HepG2 (cell line): ENCODE measurements around the gene CASP5. TPM values are rescaled to one million over a fixed set of nuclear protein-coding genes. Genes with fewer than 3 reads are reported as not detected.

Experiments
- ATF1 ChIP-seq: IDR thresholded peaks from 2 replicates; pipeline ENCODE4 v1.6.1; 2016; ENCODE audit warnings: mild to moderate bottlenecking, control low read depth
- CCDC6 ChIP-seq: sonication (generic); formaldehyde crosslinking; IDR thresholded peaks from 2 replicates; pipeline ENCODE4 v1.8.1; 2022; ENCODE audit warnings: mild to moderate bottlenecking, missing genetic modification reagents, moderate library complexity
- CEBPB ChIP-seq: IDR thresholded peaks from 2 replicates; pipeline ENCODE4 v1.6.1; 2011; ENCODE audit warnings: low read depth, low read length, improper control_type of control experiment, borderline replicate concordance
- DDIT3 ChIP-seq: sonication (generic); formaldehyde crosslinking; IDR thresholded peaks from 2 replicates; pipeline ENCODE4 v1.4.0; 2020; ENCODE audit warnings: mild to moderate bottlenecking, missing genetic modification reagents
- DNMT3B ChIP-seq: conservative IDR thresholded peaks from 2 replicates; pipeline ENCODE4 v1.6.1; 2016; ENCODE audit warnings: missing biosample characterization, control low read depth
- HHEX ChIP-seq: IDR thresholded peaks from 2 replicates; pipeline ENCODE4 v1.6.1; 2016; ENCODE audit warnings: control low read depth
- MAFF ChIP-seq: IDR thresholded peaks from 2 replicates; pipeline ENCODE4 v1.6.1; 2011; ENCODE audit warnings: low read depth, low read length, improper control_type of control experiment
- MXI1 ChIP-seq: IDR thresholded peaks from 3 replicates; pipeline ENCODE4 v1.6.1; 2012; ENCODE audit warnings: low read depth, low read length, inconsistent platforms, borderline replicate concordance
- NPAS2 ChIP-seq: sonication (generic); formaldehyde crosslinking; IDR thresholded peaks from 2 replicates; pipeline ENCODE4 v1.8.0; 2022; ENCODE audit warnings: mild to moderate bottlenecking, missing genetic modification reagents, borderline replicate concordance
- PRDM4 ChIP-seq: sonication (generic); formaldehyde crosslinking; IDR thresholded peaks from 2 replicates; pipeline ENCODE4 v1.9.0; 2021; ENCODE audit warnings: missing genetic modification reagents, borderline replicate concordance
- SETDB1 ChIP-seq: sonication (generic); formaldehyde crosslinking; IDR thresholded peaks from 2 replicates; pipeline ENCODE4 v1.5.1; 2020; ENCODE audit warnings: missing genetic modification reagents, mild to moderate bottlenecking, borderline replicate concordance
- SMARCE1 ChIP-seq: fragments of 450-650 bp; IDR thresholded peaks from 2 replicates; pipeline ENCODE4 v1.6.1; 2017; ENCODE audit warnings: borderline replicate concordance
- SOX5 ChIP-seq: IDR thresholded peaks from 2 replicates; pipeline ENCODE4 v1.6.1; 2016; ENCODE audit warnings: borderline replicate concordance
- ZNF746 ChIP-seq: sonication (generic); formaldehyde crosslinking; IDR thresholded peaks from 2 replicates; pipeline ENCODE4 v1.8.0; 2022; ENCODE audit warnings: mild to moderate bottlenecking, missing genetic modification reagents
- ZNF776 ChIP-seq: sonication (generic); formaldehyde crosslinking; IDR thresholded peaks from 2 replicates; pipeline ENCODE4 v1.4.0; 2020; ENCODE audit warnings: mild to moderate bottlenecking, missing genetic modification reagents
- ZNF879 ChIP-seq: sonication (generic); formaldehyde crosslinking; IDR thresholded peaks from 2 replicates; pipeline ENCODE4 v1.8.1; 2023; ENCODE audit warnings: missing genetic modification reagents
- ZSCAN30 ChIP-seq: sonication (generic); formaldehyde crosslinking; IDR thresholded peaks from 2 replicates; pipeline ENCODE4 v1.5.0; 2020; ENCODE audit warnings: mild to moderate bottlenecking, missing genetic modification reagents
- polyA plus RNA-seq, 8 experiments: library from polyadenylated mRNA; depleted of rRNA in 3 of 8; stranded (reverse) in 7 of 8; unstranded in 1 of 8; fragments of >200 nt; fragmentation: Illumina TruSeq in 4 of 8; extraction: Trizol in 4 of 8; gene quantifications; 2 replicates each; pipeline versions ENCODE4 v1.2.1 to v1.2.3, GENCODE V29; 2011 to 2016; ENCODE audit warnings: low read depth in 4 of 8, missing spikeins in 1 of 8, mixed read lengths in 1 of 8; ENCODE audit not compliant: insufficient read depth in 1 of 8
- total RNA-seq, 5 experiments: library from RNA; depleted of rRNA; stranded (reverse); fragments of >200 nt; fragmentation: Illumina TruSeq; extraction: Trizol; gene quantifications; 2 replicates each; pipeline ENCODE4 v1.2.3, GENCODE V29; 2016; ENCODE audit warnings: low read depth in 1 of 5
- TF ChIP-seq, protein P1 (sequence below): sonication (generic); formaldehyde crosslinking; IDR thresholded peaks from 2 replicates; pipeline ENCODE4 v1.5.1; 2020; ENCODE audit warnings: missing genetic modification reagents, mild to moderate bottlenecking, borderline replicate concordance
- TF ChIP-seq, protein P2 (sequence below): sonication (generic); formaldehyde crosslinking; IDR thresholded peaks from 2 replicates; pipeline ENCODE4 v1.5.0; 2020; ENCODE audit warnings: mild to moderate bottlenecking, missing genetic modification reagents, moderate library complexity
- TF ChIP-seq, protein P3 (sequence below), 2 experiments: sonication (generic) in 1 of 2; formaldehyde crosslinking in 1 of 2; IDR thresholded peaks; 2 replicates each; pipeline versions ENCODE4 v1.6.1 to v1.9.0; 2014 to 2022; ENCODE audit warnings: antibody characterized with exemption in 1 of 2, borderline replicate concordance in 1 of 2, inconsistent platforms in 1 of 2, low read depth in 1 of 2, missing genetic modification reagents in 1 of 2

CASP5 gene
- total and polyA plus RNA-seq, 2 of the 13 experiments (the other 11 are each of a cell fraction or from before 2014, with no cell fraction given) = not detected

GRCh38 chr11:104968355-104968855, 54.6 kb downstream of the CASP5 start, which contains the start of gene CASP4 (continued):
- TF ChIP-seq, protein P1, sequence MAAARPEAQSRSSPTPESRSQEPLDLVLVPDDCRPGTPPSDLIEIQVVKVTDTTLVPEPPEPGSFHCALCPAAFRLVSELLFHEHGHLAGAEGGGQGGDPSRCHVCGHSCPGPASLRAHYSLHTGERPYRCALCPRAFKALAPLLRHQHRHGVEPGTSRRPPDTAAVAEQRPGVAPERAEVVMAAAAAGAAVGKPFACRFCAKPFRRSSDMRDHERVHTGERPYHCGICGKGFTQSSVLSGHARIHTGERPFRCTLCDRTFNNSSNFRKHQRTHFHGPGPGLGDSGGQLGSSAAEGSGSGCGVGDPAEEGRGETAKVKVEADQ (CRISPR knock-in tag) = no peak
- no peak for TF ChIP-seq ZSCAN30 (CRISPR knock-in tag)
- no peak for TF ChIP-seq ZNF776 (CRISPR knock-in tag)
- TF ChIP-seq CEBPB = peak; percentile 79
- no peak for TF ChIP-seq SOX5 (CRISPR knock-in tag)
- no peak for TF ChIP-seq MXI1
- TF ChIP-seq, protein P2, sequence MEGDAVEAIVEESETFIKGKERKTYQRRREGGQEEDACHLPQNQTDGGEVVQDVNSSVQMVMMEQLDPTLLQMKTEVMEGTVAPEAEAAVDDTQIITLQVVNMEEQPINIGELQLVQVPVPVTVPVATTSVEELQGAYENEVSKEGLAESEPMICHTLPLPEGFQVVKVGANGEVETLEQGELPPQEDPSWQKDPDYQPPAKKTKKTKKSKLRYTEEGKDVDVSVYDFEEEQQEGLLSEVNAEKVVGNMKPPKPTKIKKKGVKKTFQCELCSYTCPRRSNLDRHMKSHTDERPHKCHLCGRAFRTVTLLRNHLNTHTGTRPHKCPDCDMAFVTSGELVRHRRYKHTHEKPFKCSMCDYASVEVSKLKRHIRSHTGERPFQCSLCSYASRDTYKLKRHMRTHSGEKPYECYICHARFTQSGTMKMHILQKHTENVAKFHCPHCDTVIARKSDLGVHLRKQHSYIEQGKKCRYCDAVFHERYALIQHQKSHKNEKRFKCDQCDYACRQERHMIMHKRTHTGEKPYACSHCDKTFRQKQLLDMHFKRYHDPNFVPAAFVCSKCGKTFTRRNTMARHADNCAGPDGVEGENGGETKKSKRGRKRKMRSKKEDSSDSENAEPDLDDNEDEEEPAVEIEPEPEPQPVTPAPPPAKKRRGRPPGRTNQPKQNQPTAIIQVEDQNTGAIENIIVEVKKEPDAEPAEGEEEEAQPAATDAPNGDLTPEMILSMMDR (CRISPR knock-in tag) = no peak
- no peak for TF ChIP-seq ZNF879 (CRISPR knock-in tag)
- no peak for TF ChIP-seq ATF1 (CRISPR knock-in tag)
- no peak for TF ChIP-seq SETDB1 (CRISPR knock-in tag)
- TF ChIP-seq HHEX (CRISPR knock-in tag) = no peak
- TF ChIP-seq MAFF = peak; percentile 57; the same call in 1 of the 2 replicates
- no peak for TF ChIP-seq CCDC6 (CRISPR knock-in tag)
- 0 out of 2 replicates have a peak, but pooled peaks have one; percentile 24 for TF ChIP-seq DNMT3B (CRISPR knock-in tag)
- TF ChIP-seq NPAS2 (CRISPR knock-in tag) = no peak
- no peak for TF ChIP-seq ZNF746 (CRISPR knock-in tag)
- no peak for TF ChIP-seq DDIT3 (CRISPR knock-in tag)
- no peak for TF ChIP-seq PRDM4 (CRISPR knock-in tag)
- TF ChIP-seq, protein P3, sequence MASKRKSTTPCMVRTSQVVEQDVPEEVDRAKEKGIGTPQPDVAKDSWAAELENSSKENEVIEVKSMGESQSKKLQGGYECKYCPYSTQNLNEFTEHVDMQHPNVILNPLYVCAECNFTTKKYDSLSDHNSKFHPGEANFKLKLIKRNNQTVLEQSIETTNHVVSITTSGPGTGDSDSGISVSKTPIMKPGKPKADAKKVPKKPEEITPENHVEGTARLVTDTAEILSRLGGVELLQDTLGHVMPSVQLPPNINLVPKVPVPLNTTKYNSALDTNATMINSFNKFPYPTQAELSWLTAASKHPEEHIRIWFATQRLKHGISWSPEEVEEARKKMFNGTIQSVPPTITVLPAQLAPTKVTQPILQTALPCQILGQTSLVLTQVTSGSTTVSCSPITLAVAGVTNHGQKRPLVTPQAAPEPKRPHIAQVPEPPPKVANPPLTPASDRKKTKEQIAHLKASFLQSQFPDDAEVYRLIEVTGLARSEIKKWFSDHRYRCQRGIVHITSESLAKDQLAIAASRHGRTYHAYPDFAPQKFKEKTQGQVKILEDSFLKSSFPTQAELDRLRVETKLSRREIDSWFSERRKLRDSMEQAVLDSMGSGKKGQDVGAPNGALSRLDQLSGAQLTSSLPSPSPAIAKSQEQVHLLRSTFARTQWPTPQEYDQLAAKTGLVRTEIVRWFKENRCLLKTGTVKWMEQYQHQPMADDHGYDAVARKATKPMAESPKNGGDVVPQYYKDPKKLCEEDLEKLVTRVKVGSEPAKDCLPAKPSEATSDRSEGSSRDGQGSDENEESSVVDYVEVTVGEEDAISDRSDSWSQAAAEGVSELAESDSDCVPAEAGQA (IDR thresholded peaks at IDR 0.05; ENCODE audit: low read depth) = no peak
- TF ChIP-seq, protein P3 (CRISPR knock-in tag; IDR thresholded peaks at IDR 0.05; ENCODE audit: borderline replicate concordance) = no peak
- no peak for TF ChIP-seq SMARCE1
